Transverse colon (tissue), 3 donors: Measurements from ENCODE around the gene SVIL.
"Not testable (repeated sequence)": the region's sequence is repeated elsewhere in the genome, so short reads cannot be mapped to it uniquely, and the experiment has no call there.

ENCODE experiments used
- EP300 ChIP-seq: sonication (generic); formaldehyde crosslinking; IDR thresholded peaks from one replicate; pipeline ENCODE4 v1.6.1; 2017; ENCODE audit warnings: antibody characterized with exemption, low read depth
- POLR2A ChIP-seq: fragments of 450-650 bp; IDR thresholded peaks from one replicate; pipeline ENCODE4 v1.6.1; 2016; ENCODE audit warnings: antibody characterized with exemption, mild to moderate bottlenecking, moderate library complexity
- TF ChIP-seq, protein P1 (sequence below), 5 experiments: fragments of 200-600 bp in 3 of 5; fragments of 450-650 bp in 2 of 5; sonication (generic) in 3 of 5; IDR thresholded peaks; 1 replicate in 2 of 5; 2 replicates in 3 of 5; pipeline ENCODE4 v1.5.1; 2016 to 2017; ENCODE audit warnings: antibody characterized with exemption in 5 of 5, inconsistent platforms in 3 of 5, mild to moderate bottlenecking in 2 of 5, moderate library complexity in 1 of 5

- not testable (repeated sequence) for TF ChIP-seq POLR2A, EP300
- TF ChIP-seq, protein P1, sequence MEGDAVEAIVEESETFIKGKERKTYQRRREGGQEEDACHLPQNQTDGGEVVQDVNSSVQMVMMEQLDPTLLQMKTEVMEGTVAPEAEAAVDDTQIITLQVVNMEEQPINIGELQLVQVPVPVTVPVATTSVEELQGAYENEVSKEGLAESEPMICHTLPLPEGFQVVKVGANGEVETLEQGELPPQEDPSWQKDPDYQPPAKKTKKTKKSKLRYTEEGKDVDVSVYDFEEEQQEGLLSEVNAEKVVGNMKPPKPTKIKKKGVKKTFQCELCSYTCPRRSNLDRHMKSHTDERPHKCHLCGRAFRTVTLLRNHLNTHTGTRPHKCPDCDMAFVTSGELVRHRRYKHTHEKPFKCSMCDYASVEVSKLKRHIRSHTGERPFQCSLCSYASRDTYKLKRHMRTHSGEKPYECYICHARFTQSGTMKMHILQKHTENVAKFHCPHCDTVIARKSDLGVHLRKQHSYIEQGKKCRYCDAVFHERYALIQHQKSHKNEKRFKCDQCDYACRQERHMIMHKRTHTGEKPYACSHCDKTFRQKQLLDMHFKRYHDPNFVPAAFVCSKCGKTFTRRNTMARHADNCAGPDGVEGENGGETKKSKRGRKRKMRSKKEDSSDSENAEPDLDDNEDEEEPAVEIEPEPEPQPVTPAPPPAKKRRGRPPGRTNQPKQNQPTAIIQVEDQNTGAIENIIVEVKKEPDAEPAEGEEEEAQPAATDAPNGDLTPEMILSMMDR (IDR thresholded peaks at IDR 0.05): peak in 2 of 5 experiments; percentile 11
These were observed 146.9 kb downstream of the SVIL start for GRCh38 chr10:29487884-29488266.
